A673 (cell line): ENCODE results near the gene MON2.

Experiments used
- CTCF ChIP-seq: fragments of 300-800, 200-600 bp; sonication (generic); conservative IDR thresholded peaks from 2 replicates; pipeline ENCODE4 v1.5.1; 2017; ENCODE audit warnings: low read depth, mild to moderate bottlenecking, antibody characterized with exemption, low read length, moderate library complexity, mixed read lengths
- EZH2 ChIP-seq: fragments of 200-600 bp; sonication (generic); IDR thresholded peaks from 2 replicates; pipeline ENCODE4 v1.6.1; 2017; ENCODE audit warnings: borderline replicate concordance, low read depth, mild to moderate bottlenecking, mixed read lengths, antibody characterized with exemption, low read length; ENCODE audit not compliant: poor library complexity, severe bottlenecking

DNA sequence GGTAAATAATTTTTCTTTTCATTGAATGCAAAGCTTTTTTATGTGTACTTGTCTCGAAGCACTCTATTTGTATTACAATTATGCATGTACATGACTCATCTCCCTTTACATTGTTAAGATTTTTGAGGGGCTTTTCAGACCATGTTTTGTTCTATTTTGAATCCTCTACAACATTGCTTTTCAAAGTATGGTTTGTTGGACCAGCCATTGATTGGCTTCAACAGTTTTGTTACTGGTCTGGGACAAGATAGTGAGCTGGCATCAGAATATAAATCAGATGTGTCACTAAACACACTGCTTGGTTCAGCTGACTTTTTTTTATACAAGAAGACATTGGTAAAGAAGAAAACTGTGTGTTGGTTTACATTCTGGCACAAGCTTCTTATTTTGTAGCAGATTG is 122.3 kb downstream of the MON2 start:
- no peak for TF ChIP-seq CTCF
- no peak for TF ChIP-seq EZH2
